Measurements from ENCODE around the gene SAMD8. TPM values are rescaled to one million over a fixed set of nuclear protein-coding genes. Genes with fewer than 3 reads are reported as not detected.

The SAMD8 gene
- total RNA-seq, 1 donor from 2014 or later: 55.2 TPM

DNA sequence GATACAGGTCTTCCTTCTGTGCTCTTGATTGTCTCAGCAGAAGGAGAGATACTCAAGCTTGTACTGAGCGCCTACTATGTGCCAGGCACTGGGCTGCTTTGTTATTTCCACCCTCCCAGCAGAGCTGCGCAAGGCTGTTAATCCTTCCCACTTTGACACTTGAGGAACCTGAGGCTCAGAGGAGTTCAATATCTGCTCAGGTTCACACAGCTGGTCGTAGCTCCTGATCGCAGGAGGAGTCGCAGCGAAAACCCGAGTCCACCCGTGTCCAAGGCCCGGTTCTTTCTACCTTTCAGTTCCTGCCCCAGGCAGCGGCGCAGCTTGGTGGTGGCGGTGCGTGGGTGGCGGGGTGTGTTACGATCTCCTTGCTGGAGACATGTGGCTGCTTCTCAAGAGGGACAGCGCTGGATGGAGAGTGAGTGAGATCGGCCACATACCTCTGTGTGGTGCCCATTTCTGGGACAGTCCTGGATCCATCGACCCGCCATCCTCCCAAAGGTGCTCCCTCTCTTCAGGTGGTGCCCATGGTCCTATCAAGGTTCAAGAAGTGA, 26.5 kb upstream of the SAMD8 start:
- DNase-seq (ENCODE audit: low spot score): no peak

DNA sequence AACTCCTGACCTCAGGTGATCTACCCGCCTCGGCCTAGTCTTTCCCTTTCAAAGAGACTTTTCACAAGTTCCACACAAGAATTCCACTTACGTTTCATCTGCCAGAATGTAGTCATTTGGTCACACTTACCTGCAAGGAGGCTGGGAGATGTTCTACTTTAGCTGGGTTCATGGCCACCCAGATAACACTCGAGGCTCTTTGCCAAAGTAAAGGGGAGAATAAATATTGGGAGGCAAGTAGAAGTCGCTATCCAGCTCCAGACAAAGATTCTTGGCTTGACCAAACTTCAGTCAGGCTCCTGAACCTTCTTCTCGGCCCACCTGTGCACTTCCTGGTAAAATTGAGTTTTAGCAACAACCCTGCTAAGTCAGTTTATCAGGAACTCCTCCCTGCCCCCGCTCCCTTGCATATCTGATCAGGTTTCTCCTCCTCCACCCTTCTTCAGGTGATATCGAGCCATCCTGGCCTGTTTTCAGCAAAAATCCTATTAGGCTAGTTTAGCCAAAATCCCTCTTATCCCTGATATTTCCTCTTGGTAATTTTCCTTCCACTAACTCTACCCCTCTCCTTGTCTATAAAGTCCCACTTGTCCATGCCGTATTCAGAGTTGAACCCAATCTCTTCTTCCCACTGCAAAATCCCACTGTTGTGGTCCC, 25.1 kb upstream of the SAMD8 start:
- DNase-seq (ENCODE audit: low spot score): no peak

DNA sequence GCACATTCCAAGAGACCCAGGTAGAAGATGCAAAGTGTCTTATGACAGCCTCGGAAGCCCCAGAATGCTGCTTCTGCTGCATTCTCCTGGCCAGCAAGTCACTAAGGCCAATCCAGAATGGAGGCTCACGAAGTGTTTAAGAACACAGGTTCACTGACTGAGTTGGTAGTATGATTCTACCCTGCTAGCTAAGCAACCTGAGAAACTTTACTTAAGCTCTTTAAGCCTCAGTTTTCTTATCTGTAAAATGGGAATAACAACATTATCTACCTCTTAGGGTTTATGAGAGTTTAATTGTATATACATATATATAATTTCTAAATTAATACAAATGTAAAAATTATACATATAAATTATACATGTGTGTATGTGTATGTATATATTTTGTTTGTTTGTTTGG, 22.8 kb upstream of the SAMD8 start:
- DNase-seq (ENCODE audit: low spot score): no peak

DNA sequence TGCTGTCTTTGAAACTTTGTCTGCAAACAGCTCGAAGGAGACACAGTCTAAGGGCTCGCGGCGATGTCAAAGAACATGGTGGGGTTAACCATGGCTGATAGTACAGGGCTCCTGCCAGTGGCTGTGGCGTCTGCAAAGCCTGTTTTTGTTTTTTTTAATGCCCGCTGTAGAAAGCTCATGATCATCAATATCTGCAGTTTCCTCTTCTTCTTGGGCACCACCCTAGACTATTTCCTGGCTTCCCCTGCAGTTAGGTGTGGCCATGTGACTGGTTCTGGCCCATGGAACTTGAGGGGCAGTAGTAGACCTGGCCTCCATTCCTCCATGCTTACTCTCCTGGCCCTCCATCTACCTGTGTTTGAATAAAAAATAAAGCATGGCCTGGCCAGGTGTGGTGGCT, 21.8 kb upstream of the SAMD8 start:
- no peak for DNase-seq (ENCODE audit: low spot score)

DNA sequence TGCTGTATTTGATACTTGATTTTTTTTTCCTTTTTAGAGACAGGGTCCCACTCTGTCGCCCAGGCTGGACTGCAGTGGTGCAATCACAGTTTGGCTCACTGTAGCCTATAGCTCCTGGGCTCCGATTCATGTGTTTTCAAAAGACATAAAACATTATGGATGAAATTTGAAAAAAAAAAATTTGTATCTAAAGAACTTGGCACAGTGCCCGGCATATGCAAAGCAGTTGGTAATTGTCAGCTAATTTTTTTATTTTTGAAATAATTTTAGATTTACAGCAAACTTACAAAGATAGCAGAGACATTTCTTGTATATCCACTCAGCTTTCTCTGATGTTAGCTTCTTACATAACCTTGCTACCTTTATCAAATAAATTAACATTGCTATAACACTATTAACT, 20.3 kb upstream of the SAMD8 start:
- no peak for DNase-seq (ENCODE audit: low spot score)

DNA sequence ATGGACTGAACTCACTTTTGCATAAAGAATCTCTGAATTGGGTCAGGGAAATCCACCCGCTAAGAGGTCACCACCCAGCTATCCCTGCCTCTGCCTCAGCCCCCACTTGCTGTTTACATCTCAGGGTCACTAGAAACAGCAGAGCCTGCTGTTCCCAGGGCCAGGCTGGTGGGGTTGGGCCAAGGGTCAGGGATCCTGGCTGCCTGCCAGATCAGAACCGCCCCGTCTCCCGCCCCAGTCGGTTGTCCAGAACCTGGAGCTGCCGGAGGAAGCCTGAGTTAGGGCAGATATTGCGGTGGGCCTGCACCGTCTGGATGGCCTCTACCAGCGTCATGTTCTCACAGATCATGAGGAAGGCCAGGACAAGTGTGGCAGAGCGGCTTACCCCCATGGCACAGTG, 17.0 kb upstream of the SAMD8 start:
- DNase-seq (ENCODE audit: low spot score): peak; percentile 84

DNA sequence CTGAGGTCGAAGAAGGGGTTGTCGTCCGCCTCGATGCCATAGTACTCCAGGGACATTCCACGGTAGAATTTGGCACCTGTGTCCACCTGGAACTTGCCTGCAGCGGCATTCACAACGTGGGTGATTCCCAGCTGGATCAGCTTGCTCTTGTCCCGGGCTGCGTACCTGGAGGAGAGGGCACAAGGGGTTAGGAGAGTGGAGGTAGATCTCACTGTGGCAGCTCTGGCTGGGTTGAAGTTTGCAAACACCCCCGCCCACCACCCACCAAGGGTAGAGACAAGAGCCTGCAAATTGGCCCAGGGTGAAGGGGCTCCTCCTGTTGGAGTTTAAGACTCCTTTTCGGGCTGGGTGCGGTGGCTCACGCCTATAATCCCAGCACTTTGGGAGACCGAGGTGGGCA, 15.8 kb upstream of the SAMD8 start:
- DNase-seq (ENCODE audit: low spot score): peak; percentile 74

DNA sequence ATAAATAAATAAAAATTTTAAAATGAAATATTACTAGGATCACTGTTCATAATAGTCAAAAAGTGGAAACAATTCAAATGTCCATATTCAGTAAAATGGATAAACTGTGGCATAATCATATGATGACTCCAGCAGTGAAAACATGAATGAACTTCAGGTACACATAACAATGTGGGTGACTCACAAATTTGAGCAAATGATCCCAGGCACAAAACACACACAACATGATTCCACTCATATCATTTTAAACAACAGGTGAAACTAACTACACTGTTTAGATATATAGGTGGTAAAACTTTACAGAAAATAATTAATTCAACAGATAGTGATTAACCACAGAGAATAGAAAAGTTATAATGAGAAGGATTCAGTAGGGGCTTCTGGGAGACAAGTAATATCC, 14.7 kb upstream of the SAMD8 start:
- DNase-seq (ENCODE audit: low spot score): no peak

DNA sequence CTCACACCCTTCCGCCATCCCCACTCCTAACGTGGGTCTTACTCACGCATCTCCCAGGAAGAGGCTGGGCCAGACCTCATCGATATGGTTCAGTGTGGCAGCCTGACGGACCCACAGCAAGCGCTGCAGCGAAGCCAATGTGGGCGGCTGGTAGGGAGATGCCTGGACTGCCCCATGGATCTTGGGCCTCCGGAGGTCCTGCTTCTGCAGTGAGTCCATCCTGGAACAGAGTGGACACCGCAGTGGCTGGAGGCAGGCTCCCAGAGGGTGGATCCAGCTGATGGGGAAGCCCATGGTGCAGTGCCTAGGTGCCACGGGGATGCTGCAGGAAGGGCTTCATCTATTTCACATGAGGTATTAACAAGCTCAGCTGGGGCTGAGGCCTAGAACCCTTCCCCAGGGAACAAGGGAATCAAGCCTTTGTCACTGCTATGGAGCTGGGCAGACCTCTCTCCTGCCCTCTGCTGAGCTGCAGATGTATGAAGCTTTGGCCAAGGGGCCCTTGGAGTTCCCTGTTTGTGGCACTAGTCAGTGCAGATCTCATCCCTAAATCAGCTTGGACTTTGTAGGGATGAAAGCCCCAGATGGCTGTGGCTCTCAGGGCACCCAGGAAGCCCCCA, 13.7 kb upstream of the SAMD8 start:
- peak; percentile 65 for DNase-seq (ENCODE audit: low spot score)

DNA sequence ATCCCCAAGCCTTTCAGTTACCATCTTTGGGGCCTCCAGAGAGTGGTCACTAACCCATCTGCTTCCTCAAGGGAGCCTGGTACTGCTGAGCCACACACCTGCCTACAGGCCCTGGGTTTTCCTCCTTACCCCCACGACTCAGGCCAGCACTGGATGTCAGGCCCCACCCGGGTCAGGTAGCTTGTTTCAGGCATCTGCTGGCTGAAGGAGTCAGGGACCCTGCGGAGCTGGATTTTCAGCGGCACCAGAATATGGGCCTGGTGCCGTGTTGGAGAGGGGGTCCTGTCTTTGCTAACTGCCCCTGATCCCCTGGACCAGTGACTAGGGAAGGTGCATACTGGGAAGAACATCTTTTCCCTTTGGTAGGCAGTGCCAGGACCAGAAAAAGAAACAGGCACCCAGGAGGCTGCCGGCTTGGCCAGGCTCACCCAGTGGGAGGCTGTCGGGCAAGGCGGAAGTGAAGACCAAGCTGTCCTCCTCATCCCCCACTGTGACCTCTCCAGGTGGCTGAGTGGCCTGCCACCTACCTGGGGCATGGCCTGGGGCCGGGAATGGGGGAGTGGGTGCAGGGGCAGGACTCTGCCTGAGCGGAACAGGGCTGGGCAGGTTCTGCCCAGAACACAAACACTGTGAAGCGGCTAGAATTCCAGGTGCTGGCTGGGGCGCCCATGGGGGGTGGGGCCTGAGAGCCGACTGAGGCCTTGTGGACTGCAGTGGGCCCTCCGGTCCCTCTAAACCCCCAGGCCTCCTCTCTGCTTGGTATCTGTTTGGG, 12.4 kb upstream of the SAMD8 start:
- peak; percentile 75 for DNase-seq (ENCODE audit: low spot score)

DNA sequence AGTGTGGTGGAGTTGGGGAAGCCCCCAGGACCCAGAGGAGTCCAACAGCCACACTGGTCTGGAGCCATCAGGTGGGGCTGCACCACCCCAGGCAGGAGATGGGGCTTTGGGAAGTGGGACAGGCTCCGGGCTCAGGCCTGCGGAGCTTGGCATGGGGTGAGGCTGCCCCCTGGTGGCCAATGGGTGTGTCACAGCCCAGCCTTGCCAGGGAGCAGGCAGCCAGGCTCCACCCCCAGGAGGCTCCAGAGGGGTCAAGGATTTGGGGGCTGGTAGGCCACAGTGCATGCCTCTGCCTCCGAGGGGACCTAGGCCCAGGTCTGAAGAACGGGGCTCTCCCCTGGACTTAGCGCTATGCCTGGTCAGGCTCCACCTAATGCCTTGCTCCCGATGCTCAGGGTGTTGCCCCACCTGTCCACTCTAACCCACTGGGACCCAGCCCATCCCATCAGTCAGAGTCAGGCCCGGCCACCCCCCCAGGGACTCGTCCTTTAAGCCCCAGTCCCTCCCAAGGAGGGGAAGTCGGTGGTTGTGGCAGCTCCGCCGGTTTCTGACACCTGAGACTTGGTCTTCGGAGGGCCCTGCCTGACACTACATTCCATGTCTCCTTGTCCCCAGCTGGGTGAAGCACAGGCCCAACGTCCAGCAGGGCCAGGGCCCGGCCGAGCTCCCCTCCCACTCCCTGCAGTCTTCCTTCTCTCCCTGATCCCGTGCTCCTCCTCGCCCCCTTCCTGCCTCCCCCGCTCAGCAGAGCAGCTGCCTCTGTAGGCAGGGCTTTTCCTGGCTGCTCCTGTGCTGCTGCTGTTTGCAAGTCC, 11.3 kb upstream of the SAMD8 start:
- peak; percentile 93 for DNase-seq (ENCODE audit: low spot score)

DNA sequence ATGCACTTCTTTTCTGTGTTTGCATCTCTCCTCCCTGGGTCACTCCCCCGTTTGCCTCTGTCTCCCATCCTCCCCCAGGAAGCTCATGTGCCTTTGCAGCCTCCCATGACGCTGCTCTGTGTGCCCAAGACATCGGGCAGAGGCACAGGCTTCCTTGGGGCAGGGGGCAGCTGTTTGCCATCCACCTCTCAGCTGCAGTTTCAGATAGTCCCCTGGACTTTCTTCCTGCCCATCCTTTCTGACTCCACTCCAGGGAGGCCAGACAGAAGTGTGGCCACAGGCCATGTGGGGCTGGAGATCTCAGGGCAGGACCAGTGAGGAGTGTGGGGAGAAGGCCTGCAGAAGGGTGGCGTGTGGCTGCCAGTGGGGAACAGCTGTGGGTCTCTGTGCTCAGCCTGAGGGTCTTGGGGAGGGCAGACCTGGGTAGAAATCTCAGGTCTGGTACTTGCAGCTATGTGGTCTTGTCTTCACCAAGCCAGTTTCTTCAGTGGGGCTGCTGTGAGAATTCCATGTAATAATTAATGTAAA, 10.6 kb upstream of the SAMD8 start:
- no peak for DNase-seq (ENCODE audit: low spot score)

DNA sequence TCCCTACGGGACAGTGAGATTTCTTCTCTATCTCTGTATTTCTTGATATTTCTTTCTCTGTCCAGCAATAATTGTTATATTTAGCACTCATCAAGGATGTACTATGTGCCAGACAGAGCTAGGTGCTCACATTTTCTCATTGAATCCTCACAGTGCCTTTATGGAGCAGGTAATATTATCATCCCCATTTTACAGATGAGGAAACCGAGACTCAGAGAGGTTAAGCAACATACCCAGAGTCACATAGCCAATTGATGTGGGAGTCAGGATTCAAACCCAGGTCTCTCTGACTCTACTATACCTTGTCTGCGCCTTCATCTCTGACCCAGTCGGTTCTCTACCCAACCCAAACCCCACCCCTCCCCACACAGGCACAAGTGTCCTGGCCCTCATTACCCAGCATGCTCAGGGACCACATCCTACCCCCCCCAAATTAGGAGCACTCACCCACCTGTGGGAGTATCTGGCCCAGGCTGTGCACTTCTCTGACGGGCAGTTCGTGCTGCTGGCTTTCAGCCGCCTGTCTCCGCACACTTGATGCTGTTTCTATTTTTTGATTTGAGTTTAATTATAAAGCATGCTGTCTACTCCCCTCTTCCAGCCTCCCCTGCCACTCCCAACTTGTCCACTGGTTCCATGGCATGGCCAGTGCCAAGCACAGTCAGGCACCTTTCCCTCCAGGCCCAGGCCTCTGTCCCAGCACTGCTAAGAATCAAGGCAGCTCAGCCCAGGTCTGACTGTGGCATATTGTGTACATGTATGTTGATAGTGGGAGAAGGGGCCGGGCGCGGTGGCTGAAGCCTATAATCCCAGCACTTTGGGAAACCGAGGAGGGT, 9.8 kb upstream of the SAMD8 start:
- DNase-seq (ENCODE audit: low spot score): peak; percentile 69

DNA sequence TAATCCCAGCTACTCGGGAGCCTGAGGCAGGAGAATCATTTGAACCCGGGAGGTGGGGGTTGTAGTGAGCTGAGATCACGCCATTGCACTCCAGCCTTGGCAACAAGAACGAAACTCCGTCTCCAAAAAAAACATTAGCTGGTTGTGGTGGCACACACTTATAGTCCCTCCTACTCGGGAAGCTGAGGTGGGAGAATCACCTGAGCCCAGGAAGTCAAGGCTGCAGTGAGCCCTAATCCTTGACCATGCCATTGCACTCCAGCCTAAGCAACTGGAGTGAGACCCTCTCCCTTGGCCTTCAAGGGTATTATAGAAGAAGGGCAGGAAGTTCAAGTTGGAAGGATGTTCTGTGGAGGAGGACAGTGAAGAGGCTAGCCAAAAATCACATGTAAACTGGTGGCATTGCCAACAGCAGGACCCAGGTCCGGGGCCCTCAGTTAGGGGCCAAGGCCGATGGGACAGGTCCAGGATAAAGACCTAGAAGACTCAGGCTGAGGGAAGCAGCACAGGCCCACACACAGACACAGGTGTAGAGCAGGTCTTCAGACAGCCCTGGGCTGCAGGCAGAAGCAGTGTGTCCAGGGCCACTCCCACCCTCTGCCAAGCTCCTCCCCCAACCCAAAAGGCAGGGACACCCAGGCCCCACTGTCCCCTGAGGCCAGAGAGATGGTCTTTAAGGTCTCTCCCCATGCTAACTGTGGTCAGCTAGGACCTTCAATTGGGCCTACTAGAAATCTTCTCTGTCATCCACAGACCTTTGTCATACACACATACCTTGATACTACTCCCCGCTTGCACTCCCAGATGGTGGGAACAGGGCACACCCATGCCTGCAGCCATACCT, 8.4 kb upstream of the SAMD8 start:
- DNase-seq (ENCODE audit: low spot score): peak; percentile 59

DNA sequence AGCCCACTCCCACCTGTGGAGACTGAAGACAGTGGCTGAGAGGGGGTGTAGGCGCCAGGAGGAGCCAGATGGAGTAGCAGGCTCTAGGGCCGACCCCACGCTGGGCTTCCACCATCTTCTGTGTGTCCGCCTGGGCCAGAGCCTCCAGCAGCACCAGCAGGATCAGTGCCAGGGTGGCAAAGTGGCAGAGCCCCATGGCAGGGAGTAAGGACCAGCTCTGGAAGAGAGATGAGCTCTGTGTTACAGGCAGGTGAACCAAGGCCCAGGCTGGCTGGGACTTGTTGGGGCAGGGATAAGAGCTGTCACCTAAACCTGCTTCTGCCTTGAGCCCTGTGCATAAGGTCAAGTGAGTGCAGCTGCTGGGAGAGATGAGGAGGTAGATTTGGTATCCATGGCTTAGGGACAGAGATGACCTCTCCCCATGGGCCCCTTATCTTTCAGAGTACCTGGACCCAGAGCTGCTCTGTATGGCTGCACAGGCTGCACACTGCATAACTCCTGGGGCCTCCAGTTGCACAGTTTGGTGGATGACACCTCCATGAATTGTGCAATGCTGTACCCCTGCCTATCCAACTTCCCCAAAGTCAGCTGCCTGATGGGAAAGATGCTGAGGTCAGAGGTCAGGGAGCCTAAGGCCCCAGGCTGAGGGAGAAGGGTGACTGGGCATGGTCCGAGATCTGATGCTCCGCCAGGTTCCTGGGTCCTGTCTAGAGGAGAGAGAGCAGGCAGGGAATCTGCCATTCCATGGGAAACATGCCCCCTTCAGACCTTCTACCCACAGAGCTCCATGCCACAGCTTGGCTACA, 7.4 kb upstream of the SAMD8 start:
- peak; percentile 51 for DNase-seq (ENCODE audit: low spot score)

DNA sequence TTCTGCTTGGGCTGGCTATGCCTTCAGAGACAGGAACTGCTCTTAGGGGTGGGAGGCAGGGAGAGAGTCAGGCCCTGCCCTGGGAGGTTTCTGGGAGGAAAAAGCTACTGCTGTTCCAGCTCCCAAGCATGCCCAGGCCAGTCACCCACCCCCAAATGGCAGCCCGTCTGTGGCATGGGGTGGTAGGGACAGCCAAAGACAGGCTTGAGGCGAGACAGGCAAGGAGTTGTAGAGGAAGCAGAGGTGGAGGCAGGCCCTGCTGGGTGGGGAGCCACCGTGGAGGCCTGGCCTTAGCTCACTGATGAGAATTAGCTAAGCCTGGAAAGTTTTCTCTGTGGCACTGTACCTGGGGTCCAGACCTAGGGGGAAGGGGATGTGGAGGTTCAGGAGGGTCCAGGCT, 6.6 kb upstream of the SAMD8 start:
- DNase-seq (ENCODE audit: low spot score): peak; percentile 62

DNA sequence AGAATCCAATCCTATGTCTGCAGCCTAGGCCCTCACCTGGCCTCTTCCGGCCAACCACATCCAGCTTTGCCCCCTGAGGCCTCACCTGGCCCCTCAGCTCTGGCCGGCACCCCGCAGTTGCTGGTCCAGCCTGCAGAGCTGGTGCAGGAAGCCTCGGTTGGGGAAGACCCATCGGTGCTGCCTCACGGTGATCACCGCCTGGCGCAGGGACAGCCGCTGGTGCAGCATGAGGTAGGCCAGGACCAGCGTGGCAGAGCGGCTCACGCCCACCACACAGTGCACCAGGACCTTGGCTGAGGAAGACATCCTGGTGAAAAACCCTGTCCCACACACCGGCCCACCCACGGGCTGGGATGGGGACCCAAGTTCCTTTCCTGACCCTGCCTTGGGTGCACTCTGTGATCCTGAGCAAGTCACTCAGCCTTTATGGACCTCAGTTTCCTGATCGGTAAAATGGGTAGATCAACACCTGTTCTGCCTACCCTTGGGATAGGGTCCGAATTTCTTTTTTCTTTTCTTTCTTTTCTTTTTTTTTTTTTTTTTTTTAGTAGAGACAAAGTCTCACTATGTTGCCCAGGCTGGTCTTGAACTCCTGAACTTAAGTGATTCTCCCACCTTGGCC, 5.8 kb upstream of the SAMD8 start:
- DNase-seq (ENCODE audit: low spot score): peak; percentile 89

DNA sequence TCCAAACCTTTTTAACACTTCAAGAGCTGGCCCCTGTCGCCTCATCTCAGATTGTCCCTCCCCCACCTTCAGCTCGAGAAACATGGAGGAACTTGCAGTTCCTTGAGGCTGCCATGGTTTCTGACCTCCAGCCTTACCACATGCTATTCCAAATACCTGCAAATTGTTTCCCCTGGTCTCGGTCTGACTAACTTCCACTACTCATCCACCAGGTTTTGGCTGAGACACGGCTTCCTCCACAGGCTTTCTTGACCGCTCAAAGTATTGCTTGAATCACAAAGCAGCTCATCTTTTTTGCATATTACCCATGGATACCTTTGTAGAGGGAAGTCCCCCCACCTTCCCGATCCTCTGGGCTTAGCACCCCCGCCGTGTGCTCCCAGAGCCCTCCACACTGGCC, 5.2 kb upstream of the SAMD8 start:
- DNase-seq (ENCODE audit: low spot score): peak; percentile 12
